Sigmoid colon (tissue), 4 donors: ENCODE measurements around the gene CNKSR2.

Experiments
- EP300 ChIP-seq, 4 donors: sonication (generic); formaldehyde crosslinking; IDR thresholded peaks; one replicate each; pipeline ENCODE4 v1.6.1; 2017; ENCODE audit warnings: antibody characterized with exemption in 4 of 4
- POLR2A ChIP-seq, 2 donors: fragments of 450-650 bp; IDR thresholded peaks; one replicate each; pipeline ENCODE4 v1.6.1; 2016; ENCODE audit warnings: antibody characterized with exemption in 2 of 2, mild to moderate bottlenecking in 2 of 2, moderate library complexity in 2 of 2
- TF ChIP-seq, protein P1 (sequence below), 4 experiments: fragments of 450-650 bp in 3 of 4; fragments of 200-600 bp in 1 of 4; IDR thresholded peaks; one replicate each; pipeline ENCODE4 v1.5.1; 2016 to 2019; ENCODE audit warnings: antibody characterized with exemption in 4 of 4, mild to moderate bottlenecking in 3 of 4, moderate library complexity in 2 of 4

DNA sequence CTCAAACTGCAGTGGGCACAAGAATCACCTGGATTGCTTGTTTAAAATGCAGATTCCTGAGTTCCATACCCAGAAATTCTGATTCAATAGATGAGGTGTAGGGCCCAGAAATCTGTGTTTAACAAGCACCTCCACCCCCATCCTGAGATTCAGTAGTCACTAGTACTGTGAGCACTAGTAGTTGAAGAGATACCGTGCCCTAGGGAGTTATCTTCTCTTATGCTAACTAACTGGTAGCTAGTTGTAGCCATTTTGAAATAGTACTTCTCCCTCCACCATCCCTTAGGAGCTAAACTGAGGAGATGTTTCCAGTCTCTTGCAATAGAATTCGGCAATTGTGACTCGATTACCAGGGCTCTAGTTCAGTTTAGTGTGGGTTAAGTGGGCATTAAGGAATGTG lies 265.6 kb downstream of the CNKSR2 start:
- no peak for TF ChIP-seq POLR2A (IDR thresholded peaks at IDR 0.05)
- TF ChIP-seq, protein P1, sequence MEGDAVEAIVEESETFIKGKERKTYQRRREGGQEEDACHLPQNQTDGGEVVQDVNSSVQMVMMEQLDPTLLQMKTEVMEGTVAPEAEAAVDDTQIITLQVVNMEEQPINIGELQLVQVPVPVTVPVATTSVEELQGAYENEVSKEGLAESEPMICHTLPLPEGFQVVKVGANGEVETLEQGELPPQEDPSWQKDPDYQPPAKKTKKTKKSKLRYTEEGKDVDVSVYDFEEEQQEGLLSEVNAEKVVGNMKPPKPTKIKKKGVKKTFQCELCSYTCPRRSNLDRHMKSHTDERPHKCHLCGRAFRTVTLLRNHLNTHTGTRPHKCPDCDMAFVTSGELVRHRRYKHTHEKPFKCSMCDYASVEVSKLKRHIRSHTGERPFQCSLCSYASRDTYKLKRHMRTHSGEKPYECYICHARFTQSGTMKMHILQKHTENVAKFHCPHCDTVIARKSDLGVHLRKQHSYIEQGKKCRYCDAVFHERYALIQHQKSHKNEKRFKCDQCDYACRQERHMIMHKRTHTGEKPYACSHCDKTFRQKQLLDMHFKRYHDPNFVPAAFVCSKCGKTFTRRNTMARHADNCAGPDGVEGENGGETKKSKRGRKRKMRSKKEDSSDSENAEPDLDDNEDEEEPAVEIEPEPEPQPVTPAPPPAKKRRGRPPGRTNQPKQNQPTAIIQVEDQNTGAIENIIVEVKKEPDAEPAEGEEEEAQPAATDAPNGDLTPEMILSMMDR (IDR thresholded peaks at IDR 0.05), result no peak
- no peak for TF ChIP-seq EP300 (IDR thresholded peaks at IDR 0.05)
